ENCODE results near the gene MYO5B.

DNA sequence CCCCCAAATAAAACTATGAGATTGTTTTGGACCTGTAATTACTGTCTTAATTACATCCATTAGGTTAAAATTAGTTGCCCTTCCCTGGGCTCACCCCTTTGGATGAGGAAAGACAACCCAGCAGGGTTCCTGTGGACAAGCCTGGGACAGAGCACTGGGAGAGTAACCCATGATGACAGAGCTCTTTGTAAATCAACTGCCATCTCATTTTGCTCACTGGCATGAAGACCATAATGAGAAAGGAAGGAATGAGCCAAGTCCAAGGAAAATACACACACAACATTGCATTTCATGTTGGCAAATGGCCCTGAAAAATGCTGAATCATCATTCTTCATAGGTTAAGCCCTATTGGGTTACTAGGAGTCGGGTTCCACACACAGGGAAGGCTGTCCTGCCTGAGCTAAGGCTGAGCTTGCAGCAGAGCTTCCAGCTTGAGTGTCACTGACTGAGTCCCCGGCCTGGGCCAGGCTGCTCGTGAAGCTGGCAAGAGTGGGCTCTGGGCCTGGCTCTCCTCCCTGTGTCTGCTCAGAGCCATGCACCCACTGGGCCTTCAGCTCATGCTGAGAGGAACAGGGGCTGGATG is 287.5 kb downstream of the MYO5B start:
- TF ChIP-seq, protein P1, sequence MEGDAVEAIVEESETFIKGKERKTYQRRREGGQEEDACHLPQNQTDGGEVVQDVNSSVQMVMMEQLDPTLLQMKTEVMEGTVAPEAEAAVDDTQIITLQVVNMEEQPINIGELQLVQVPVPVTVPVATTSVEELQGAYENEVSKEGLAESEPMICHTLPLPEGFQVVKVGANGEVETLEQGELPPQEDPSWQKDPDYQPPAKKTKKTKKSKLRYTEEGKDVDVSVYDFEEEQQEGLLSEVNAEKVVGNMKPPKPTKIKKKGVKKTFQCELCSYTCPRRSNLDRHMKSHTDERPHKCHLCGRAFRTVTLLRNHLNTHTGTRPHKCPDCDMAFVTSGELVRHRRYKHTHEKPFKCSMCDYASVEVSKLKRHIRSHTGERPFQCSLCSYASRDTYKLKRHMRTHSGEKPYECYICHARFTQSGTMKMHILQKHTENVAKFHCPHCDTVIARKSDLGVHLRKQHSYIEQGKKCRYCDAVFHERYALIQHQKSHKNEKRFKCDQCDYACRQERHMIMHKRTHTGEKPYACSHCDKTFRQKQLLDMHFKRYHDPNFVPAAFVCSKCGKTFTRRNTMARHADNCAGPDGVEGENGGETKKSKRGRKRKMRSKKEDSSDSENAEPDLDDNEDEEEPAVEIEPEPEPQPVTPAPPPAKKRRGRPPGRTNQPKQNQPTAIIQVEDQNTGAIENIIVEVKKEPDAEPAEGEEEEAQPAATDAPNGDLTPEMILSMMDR (IDR thresholded peaks at IDR 0.05) = no peak
- TF ChIP-seq EZH2 (IDR thresholded peaks at IDR 0.05; ENCODE audit: borderline replicate concordance, insufficient read depth, low read depth, low read length, poor library complexity, severe bottlenecking) = no peak

All from B cell (primary cell).